Tibial nerve (tissue), 4 donors: ENCODE results near the gene HLTF.

Source experiments
- CTCF ChIP-seq, 5 experiments: fragments of 200-600 bp in 3 of 5; fragments of 450-650 bp in 2 of 5; sonication (generic) in 3 of 5; IDR thresholded peaks; one replicate each; pipeline ENCODE4 v1.5.1; 2016 to 2019; ENCODE audit warnings: antibody characterized with exemption in 5 of 5, mild to moderate bottlenecking in 3 of 5, moderate library complexity in 2 of 5
- EP300 ChIP-seq, 2 donors: sonication (generic); formaldehyde crosslinking; IDR thresholded peaks; one replicate each; pipeline ENCODE4 v1.6.1; 2017; ENCODE audit warnings: antibody characterized with exemption in 2 of 2, mild to moderate bottlenecking in 1 of 2
- POLR2A ChIP-seq, 2 donors: fragments of 450-650 bp; IDR thresholded peaks; one replicate each; pipeline ENCODE4 v1.6.1; 2017; ENCODE audit warnings: antibody characterized with exemption in 2 of 2, mild to moderate bottlenecking in 2 of 2, moderate library complexity in 2 of 2

DNA sequence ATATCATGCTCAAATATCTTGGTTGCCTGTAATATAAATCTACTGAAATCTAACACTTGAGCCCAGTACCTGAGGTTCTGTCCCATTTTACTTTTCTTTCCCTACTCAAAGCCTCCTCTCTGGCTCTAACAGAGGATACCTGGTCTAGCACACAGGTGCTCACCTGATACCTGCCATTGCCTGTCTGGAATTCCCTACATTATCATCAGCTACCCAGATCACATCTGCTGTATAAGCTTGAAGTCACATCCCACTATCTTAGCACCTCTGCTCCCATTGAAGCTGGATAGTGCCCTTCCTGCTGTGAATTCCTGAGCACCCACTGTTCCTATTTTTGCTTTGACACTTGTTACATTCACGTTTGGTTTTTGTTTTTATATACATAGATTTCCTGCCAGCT, 64.5 kb downstream of the HLTF start:
- TF ChIP-seq POLR2A (IDR thresholded peaks at IDR 0.05): no peak
- no peak for TF ChIP-seq CTCF (IDR thresholded peaks at IDR 0.05)
- no peak for TF ChIP-seq EP300 (IDR thresholded peaks at IDR 0.05)
